Peyer's patch (tissue), 4 donors: ENCODE data around the gene ZNF569. TPM values are rescaled to one million over a fixed set of nuclear protein-coding genes. Genes with fewer than 3 reads are reported as not detected.
A peak's percentile ranks its signal among the peaks of the same experiment; 100 is the strongest.
"Not testable (repeated sequence)": the region's sequence is repeated elsewhere in the genome, so short reads cannot be mapped to it uniquely, and the experiment has no call there.

Experiments
- DNase-seq, 3 donors: peaks; one replicate each; pipeline ENCODE4 v3.0.0-alpha.2; 2017 to 2019
- H3K27ac ChIP-seq, 4 donors: fragments of 200-600 bp; sonication (generic); one replicate each; pipeline ENCODE4 v1.5.1; 2016 to 2019
- H3K27me3 ChIP-seq, 2 donors: fragments of 200-600 bp; sonication (generic); one replicate each; pipeline ENCODE4 v1.5.1; 2019
- H3K36me3 ChIP-seq, 3 donors: fragments of 200-600 bp; sonication (generic); one replicate each; pipeline ENCODE4 v1.5.1; 2016 to 2019
- H3K4me1 ChIP-seq, 4 donors: fragments of 200-600 bp; sonication (generic); one replicate each; pipeline ENCODE4 v1.5.1; 2016 to 2019
- H3K4me3 ChIP-seq, 4 donors: fragments of 200-600 bp; sonication (generic); 1 replicate in 3 of 4; 2 replicates in 1 of 4; pipeline ENCODE4 v1.5.1; 2016 to 2019; ENCODE audit warnings: mild to moderate bottlenecking in 1 of 4
- H3K9me3 ChIP-seq, 4 donors: fragments of 200-600 bp; sonication (generic); one replicate each; pipeline ENCODE4 v1.5.1; 2016 to 2019; ENCODE audit warnings: mild to moderate bottlenecking in 1 of 4
- POLR2A ChIP-seq, 2 donors: fragments of 450-650 bp; IDR thresholded peaks; one replicate each; pipeline ENCODE4 v1.5.1; 2017; ENCODE audit warnings: antibody characterized with exemption in 2 of 2, mild to moderate bottlenecking in 2 of 2, moderate library complexity in 2 of 2
- total RNA-seq, 4 donors: library from RNA; depleted of rRNA; stranded (reverse); fragments of >200 nt; gene quantifications; one replicate each; pipeline ENCODE4 v1.1.0, GENCODE V29; 2016
- TF ChIP-seq, protein P1 (sequence below), 6 experiments: fragments of 450-650 bp in 4 of 6; fragments of 200-600 bp in 2 of 6; sonication (generic) in 1 of 6; IDR thresholded peaks; one replicate each; pipeline ENCODE4 v1.5.1; 2017 to 2019; ENCODE audit warnings: antibody characterized with exemption in 6 of 6, mild to moderate bottlenecking in 3 of 6, moderate library complexity in 1 of 6

ZNF569 gene
- total RNA-seq, 4 donors from 2014 or later, result 1.1 to 3.5 (median 1.4) TPM

DNA sequence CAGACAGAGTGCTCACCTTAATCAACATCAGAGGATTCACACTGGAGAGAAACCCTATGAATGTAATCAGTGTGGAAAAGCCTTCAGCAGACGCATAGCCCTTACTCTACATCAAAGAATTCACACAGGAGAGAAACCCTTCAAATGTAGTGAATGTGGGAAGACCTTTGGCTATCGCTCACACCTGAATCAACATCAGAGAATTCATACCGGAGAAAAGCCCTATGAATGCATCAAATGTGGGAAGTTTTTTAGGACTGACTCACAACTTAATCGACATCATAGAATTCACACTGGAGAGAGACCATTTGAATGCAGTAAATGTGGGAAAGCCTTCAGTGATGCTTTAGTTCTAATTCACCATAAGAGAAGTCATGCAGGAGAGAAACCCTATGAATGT, 78.0 kb downstream of the ZNF569 start:
- peaks cover 0 to 93% (median 25%) of the 10 kb centered on the region in 4 donors for H3K9me3 ChIP-seq
- no peak overlapping the region for H3K27ac ChIP-seq
- H3K36me3 ChIP-seq, result peaks cover 0 to 53% (median 3%) of the 10 kb centered on the region in 3 donors
- no peak for DNase-seq
- H3K27me3 ChIP-seq, result no peaks in the 10 kb centered on the region
- no peaks in the 10 kb centered on the region for H3K4me1 ChIP-seq
- TF ChIP-seq POLR2A (IDR thresholded peaks at IDR 0.05), result no peak
- TF ChIP-seq, protein P1, sequence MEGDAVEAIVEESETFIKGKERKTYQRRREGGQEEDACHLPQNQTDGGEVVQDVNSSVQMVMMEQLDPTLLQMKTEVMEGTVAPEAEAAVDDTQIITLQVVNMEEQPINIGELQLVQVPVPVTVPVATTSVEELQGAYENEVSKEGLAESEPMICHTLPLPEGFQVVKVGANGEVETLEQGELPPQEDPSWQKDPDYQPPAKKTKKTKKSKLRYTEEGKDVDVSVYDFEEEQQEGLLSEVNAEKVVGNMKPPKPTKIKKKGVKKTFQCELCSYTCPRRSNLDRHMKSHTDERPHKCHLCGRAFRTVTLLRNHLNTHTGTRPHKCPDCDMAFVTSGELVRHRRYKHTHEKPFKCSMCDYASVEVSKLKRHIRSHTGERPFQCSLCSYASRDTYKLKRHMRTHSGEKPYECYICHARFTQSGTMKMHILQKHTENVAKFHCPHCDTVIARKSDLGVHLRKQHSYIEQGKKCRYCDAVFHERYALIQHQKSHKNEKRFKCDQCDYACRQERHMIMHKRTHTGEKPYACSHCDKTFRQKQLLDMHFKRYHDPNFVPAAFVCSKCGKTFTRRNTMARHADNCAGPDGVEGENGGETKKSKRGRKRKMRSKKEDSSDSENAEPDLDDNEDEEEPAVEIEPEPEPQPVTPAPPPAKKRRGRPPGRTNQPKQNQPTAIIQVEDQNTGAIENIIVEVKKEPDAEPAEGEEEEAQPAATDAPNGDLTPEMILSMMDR (IDR thresholded peaks at IDR 0.05), result no peak
- H3K4me3 ChIP-seq, result no peak overlapping the region

DNA sequence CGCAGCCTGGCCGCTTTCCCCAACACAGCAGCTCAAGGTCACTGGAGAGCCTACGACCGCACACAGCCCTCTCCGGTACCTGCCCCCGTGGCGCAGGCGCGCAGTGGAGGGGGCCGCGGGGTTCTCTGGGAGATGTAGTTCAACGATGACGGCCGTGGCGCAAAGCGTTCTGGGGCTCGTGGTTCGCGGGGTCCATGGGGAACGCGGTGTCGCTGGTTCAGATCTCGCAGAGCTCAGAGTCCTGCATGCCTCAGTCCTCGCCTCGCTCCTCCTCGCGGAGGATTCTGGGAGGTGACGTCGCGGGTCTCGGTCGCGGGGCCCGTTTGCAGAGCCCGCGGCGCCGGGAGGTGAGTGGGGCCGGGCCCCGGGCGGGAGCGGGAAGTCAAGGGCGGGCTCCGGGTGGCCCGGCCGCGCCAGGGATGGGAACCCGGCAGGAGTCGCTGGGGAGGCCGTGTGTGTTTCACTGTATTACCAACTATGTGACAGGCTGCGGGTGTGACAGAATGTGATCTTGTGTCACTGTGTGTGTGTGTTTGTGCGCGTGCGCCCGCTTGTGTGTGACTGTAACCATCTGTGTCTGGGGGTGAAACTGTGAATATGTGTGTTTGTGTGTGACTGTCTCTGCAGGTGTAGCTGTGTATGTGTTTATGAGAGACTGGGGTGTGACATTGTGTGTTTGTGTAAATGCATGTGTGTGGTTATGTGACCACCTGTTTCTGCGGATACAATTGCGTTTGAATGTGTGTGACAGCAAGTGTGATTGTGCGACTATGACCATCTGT, 96.2 kb downstream of the ZNF569 start, which contains the start of gene ZNF527:
Gene ZNF527, plus strand, starts transcription at position 220 of the 782 bp plus-strand sequence. CDS start 3,100 bp downstream, outside the sequence.
- Histone ChIP-seq H3K4me3 (peak within 1 kb of the TSS; percentile 56 to 92 (median 64)), H3K36me3 (peaks cover 0 to 25% (median 0%) of the 10 kb centered on the region in 3 donors), H3K27ac (peak within 1 kb of the TSS; percentile 82 to 93 (median 88)), H3K9me3 (peaks cover 0 to 11% (median 0%) of the 10 kb centered on the region in 4 donors), H3K27me3 (no peaks in the 10 kb centered on the region), H3K4me1 (peaks cover 0 to 6% (median 0%) of the 10 kb centered on the region in 4 donors)
- DNase-seq, result peak; percentile 96 to 99 (median 98)
- peak; percentile 61 to 80 for TF ChIP-seq POLR2A (IDR thresholded peaks at IDR 0.05)
- TF ChIP-seq, protein P1 (IDR thresholded peaks at IDR 0.05), result peak in 2 of 6 experiments; percentile 1 to 19

DNA sequence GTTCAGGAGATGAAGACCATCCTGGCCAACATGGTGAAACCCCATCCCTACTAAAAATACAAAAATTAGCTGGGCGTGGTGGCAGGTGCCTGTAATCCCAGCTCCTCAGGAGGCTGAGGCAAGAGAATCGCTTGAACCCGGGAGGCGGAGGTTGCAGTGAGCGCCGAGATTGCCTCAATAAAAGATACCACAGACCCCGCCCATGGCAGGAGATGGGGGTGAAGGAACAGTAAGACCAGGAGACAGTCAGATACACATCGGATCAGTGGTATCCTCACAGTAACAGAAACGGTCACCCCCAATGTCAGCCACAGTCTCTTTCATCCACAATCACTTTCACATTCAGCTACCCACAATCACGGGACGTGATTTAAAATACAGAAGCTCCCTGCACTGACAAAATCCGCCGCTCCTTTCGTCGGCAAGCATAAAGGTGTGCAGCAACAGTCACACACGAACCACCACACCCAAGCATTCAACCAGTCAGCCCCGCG, 96.8 kb downstream of the ZNF569 start:
- H3K27me3 ChIP-seq, H3K4me1 ChIP-seq: not testable (repeated sequence)
- H3K36me3 ChIP-seq, result peaks cover 0 to 19% (median 0%) of the 10 kb centered on the region in 3 donors
- H3K9me3 ChIP-seq, result peaks cover 0 to 11% (median 1%) of the 10 kb centered on the region in 4 donors
- DNase-seq, result peak in 1 of 3 donors; percentile 17
- H3K4me3 ChIP-seq, result peak overlapping the region; percentile 56 to 92 (median 64)
- peak overlapping the region; percentile 82 to 93 (median 88) for H3K27ac ChIP-seq
- TF ChIP-seq, protein P1 (IDR thresholded peaks at IDR 0.05), result peak in 1 of 6 experiments; percentile 13

DNA sequence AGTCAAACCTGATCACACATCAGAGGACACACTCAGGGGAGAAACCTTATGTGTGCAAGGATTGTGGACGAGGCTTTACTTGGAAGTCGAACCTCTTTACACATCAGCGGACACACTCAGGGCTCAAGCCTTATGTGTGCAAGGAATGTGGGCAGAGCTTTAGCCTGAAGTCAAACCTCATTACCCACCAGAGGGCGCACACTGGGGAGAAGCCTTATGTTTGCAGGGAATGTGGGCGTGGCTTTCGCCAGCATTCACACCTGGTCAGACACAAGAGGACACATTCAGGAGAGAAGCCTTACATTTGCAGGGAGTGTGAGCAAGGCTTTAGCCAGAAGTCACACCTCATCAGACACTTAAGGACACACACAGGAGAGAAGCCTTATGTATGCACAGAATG, 104.5 kb downstream of the ZNF569 start:
- no peak for TF ChIP-seq POLR2A (IDR thresholded peaks at IDR 0.05)
- TF ChIP-seq, protein P1 (IDR thresholded peaks at IDR 0.05), result no peak
- no peak for DNase-seq
- H3K4me1 ChIP-seq, result no peaks in the 10 kb centered on the region
- peaks cover 0 to 56% (median 0%) of the 10 kb centered on the region in 3 donors for H3K36me3 ChIP-seq
- H3K9me3 ChIP-seq, result peaks cover 0 to 42% (median 4%) of the 10 kb centered on the region in 4 donors
- no peaks in the 10 kb centered on the region for H3K27me3 ChIP-seq
- no peak overlapping the region for H3K4me3 ChIP-seq
- H3K27ac ChIP-seq, result no peak overlapping the region

DNA sequence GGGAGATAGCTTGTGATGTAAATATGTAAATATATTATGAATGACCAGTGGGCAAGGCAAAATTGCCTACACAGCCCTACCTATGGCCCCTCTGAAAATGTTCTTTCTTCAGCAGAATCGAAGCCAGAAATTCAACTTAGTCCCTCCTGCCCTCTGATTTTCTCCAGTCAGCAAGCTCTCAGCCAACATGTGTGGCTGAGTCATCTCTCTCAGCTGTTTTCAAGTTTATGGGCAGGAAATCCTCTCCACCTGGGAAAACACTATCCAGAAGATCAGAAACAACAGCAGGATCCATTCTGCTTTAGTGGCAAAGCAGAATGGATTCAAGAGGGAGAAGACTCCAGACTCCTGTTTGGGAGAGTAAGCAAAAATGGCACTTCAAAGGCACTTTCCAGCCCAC, 105.2 kb downstream of the ZNF569 start:
- H3K9me3 ChIP-seq, result peaks cover 0 to 45% (median 4%) of the 10 kb centered on the region in 4 donors
- no peak overlapping the region for H3K27ac ChIP-seq
- no peak for TF ChIP-seq POLR2A (IDR thresholded peaks at IDR 0.05)
- TF ChIP-seq, protein P1 (IDR thresholded peaks at IDR 0.05), result no peak
- DNase-seq, result no peak
- no peak overlapping the region for H3K4me3 ChIP-seq
- no peaks in the 10 kb centered on the region for H3K27me3 ChIP-seq
- no peaks in the 10 kb centered on the region for H3K4me1 ChIP-seq
- peaks cover 0 to 63% (median 0%) of the 10 kb centered on the region in 3 donors for H3K36me3 ChIP-seq

Other genes starting within 250 kb of the ZNF569 start
- 10 to 100 TPM in 3 of 4 donors, 1 to 10 TPM in 1; 7.4 to 23.1 (median 12.1) TPM for gene ZNF383, start 249.2 kb downstream of the ZNF569 start, total RNA-seq
- gene ZNF527, start 96.3 kb downstream of the ZNF569 start, total RNA-seq, result 10 to 100 TPM in 1 of 4 donors, 1 to 10 TPM in 3; 3.0 to 14.0 (median 5.7) TPM
- 1 to 10 TPM; 3.0 to 6.6 (median 4.9) TPM for gene ZNF570, start 1.9 kb upstream of the ZNF569 start, total RNA-seq
- 10 to 100 TPM in 1 of 4 donors, 1 to 10 TPM in 3; 1.6 to 15.7 (median 5.0) TPM for gene ZNF793, start 39.5 kb upstream of the ZNF569 start, total RNA-seq
- 1 to 10 TPM; 1.9 to 4.6 (median 2.7) TPM for gene ZNF571, start 127.3 kb upstream of the ZNF569 start, total RNA-seq
- 1 to 10 TPM; 1.7 to 3.6 (median 2.8) TPM for gene ZNF540, start 127.4 kb upstream of the ZNF569 start, total RNA-seq
- 10 to 100 TPM in 1 of 4 donors, 1 to 10 TPM in 3; 3.3 to 13.1 (median 5.5) TPM for gene ZFP30, start 188.0 kb upstream of the ZNF569 start, total RNA-seq